Upper lobe of left lung (tissue), 4 donors: Measurements from ENCODE around the gene GPC5.

Source experiments
- CTCF ChIP-seq, 6 experiments: fragments of 450-650 bp in 4 of 6; fragments of 200-600 bp in 2 of 6; sonication (generic) in 2 of 6; IDR thresholded peaks; one replicate each; pipeline ENCODE4 v1.5.1; 2016 to 2019; ENCODE audit warnings: antibody characterized with exemption in 6 of 6
- POLR2A ChIP-seq, 4 donors: fragments of 450-650 bp; IDR thresholded peaks; one replicate each; pipeline ENCODE4 v1.5.1; 2016 to 2017; ENCODE audit warnings: antibody characterized with exemption in 4 of 4, mild to moderate bottlenecking in 2 of 4

- TF ChIP-seq CTCF (IDR thresholded peaks at IDR 0.05) (no peak), POLR2A (IDR thresholded peaks at IDR 0.05) (no peak)
Observed at GRCh38 chr13:92886535-92887077, 1488.2 kb downstream of the GPC5 start.
